MM.1S (cell line): ENCODE results near the gene LUZP1.

Experiments used
- DNase-seq: peaks from one replicate; pipeline ENCODE4 v3.0.0-alpha.2; 2015
- H2AFZ ChIP-seq: fragments of 300-600 bp; sonication (generic); 2 replicates; pipeline ENCODE4 v1.6.0; 2016; ENCODE audit warnings: antibody characterized with exemption, low read length
- H3F3A ChIP-seq: fragments of 300-600 bp; sonication (generic); 2 replicates; pipeline ENCODE4 v1.6.1; 2016; ENCODE audit warnings: mild to moderate bottlenecking, antibody characterized with exemption, low read length, moderate library complexity, mixed read lengths; ENCODE audit not compliant: insufficient read depth
- H3K27ac ChIP-seq: fragments of 300-600 bp; sonication (generic); 2 replicates; pipeline ENCODE4 v1.5.1; 2016; ENCODE audit warnings: mild to moderate bottlenecking, low read length
- H3K27me3 ChIP-seq: fragments of 300-600 bp; sonication (generic); replicated peaks from 2 replicates; pipeline ENCODE4 v1.6.0; 2016; ENCODE audit warnings: low read length; ENCODE audit not compliant: insufficient read depth
- H3K36me3 ChIP-seq: fragments of 300-600 bp; sonication (generic); replicated peaks from 2 replicates; pipeline ENCODE4 v1.6.1; 2016; ENCODE audit warnings: mild to moderate bottlenecking, low read length, mixed read lengths; ENCODE audit not compliant: insufficient read depth
- H3K4me1 ChIP-seq: fragments of 300-600 bp; sonication (generic); 2 replicates; pipeline ENCODE4 v1.6.1; 2016; ENCODE audit warnings: low read length, mixed read lengths
- H3K4me2 ChIP-seq: fragments of 300-600 bp; sonication (generic); 2 replicates; pipeline ENCODE4 v1.6.0; 2016; ENCODE audit warnings: low read depth, low read length
- H3K4me3 ChIP-seq: fragments of 300-600 bp; sonication (generic); 2 replicates; pipeline ENCODE4 v1.5.1; 2016; ENCODE audit warnings: low read length, mixed read lengths
- H3K79me2 ChIP-seq: fragments of 300-600 bp; sonication (generic); 2 replicates; pipeline ENCODE4 v1.6.1; 2016; ENCODE audit warnings: mixed run types, low read length, mixed read lengths
- H3K9ac ChIP-seq: fragments of 300-600 bp; sonication (generic); 2 replicates; pipeline ENCODE4 v1.6.1; 2016; ENCODE audit warnings: low read length, mixed read lengths
- H3K9me2 ChIP-seq: fragments of 300-600 bp; sonication (generic); replicated peaks from 2 replicates; pipeline ENCODE4 v1.6.1; 2016; ENCODE audit warnings: mild to moderate bottlenecking, low read length, mixed read lengths; ENCODE audit not compliant: insufficient read depth
- H3K9me3 ChIP-seq: fragments of 300-600 bp; sonication (generic); replicated peaks from 2 replicates; pipeline ENCODE4 v1.6.1; 2016; ENCODE audit warnings: mild to moderate bottlenecking, low read length, mixed read lengths; ENCODE audit not compliant: insufficient read depth
- H4K20me1 ChIP-seq: fragments of 300-600 bp; sonication (generic); 2 replicates; pipeline ENCODE4 v1.6.1; 2016; ENCODE audit warnings: mild to moderate bottlenecking, low read length, moderate library complexity, mixed read lengths; ENCODE audit not compliant: insufficient read depth
- CTCF ChIP-seq: fragments of 300-600 bp; sonication (generic); IDR thresholded peaks from 2 replicates; pipeline ENCODE4 v1.5.1; 2016; ENCODE audit warnings: antibody characterized with exemption, low read length, mixed read lengths
- EZH2 ChIP-seq: fragments of 300-600 bp; sonication (generic); optimal IDR thresholded peaks from 2 replicates; pipeline ENCODE3; 2017; ENCODE audit warnings: low read depth, mild to moderate bottlenecking, antibody characterized with exemption, low read length, mixed read lengths
- EZH2phosphoT487 ChIP-seq: fragments of 300-600 bp; sonication (generic); IDR thresholded peaks from 2 replicates; pipeline ENCODE4 v1.6.1; 2018; ENCODE audit warnings: antibody characterized with exemption, low read length

LUZP1 gene

GRCh38 chr1:23079025-23079424 lies 89.6 kb downstream of the LUZP1 start:
- Histone ChIP-seq H4K20me1 (no peaks in the 10 kb centered on the region), H3K79me2 (no peaks in the 10 kb centered on the region), H3K4me2 (no peak overlapping the region), H3K9me3 (no peaks in the 10 kb centered on the region), H3K4me1 (no peaks in the 10 kb centered on the region), H3K36me3 (peaks cover 6% of the 10 kb centered on the region; the same call in 1 of the 2 replicates), H3K27ac (no peak overlapping the region), H3F3A (no peaks in the 10 kb centered on the region), H3K9ac (no peak overlapping the region), H3K4me3 (no peak overlapping the region), H2AFZ (no peak overlapping the region), H3K9me2 (no peaks in the 10 kb centered on the region), H3K27me3 (no peaks in the 10 kb centered on the region)
- no peak for TF ChIP-seq CTCF
- no peak for TF ChIP-seq EZH2
- no peak for TF ChIP-seq EZH2phosphoT487
- no peak for DNase-seq

GRCh38 chr1:23074012-23074411 lies 94.6 kb downstream of the LUZP1 start:
- H3K4me3 ChIP-seq: no peak overlapping the region
- H3K27me3 ChIP-seq: no peaks in the 10 kb centered on the region
- no peaks in the 10 kb centered on the region for H3K9me3 ChIP-seq
- no peaks in the 10 kb centered on the region for H3F3A ChIP-seq
- H3K36me3 ChIP-seq: no peaks in the 10 kb centered on the region
- H3K9ac ChIP-seq: no peak overlapping the region
- no peak overlapping the region for H3K27ac ChIP-seq
- H4K20me1 ChIP-seq: no peaks in the 10 kb centered on the region
- H3K9me2 ChIP-seq: no peaks in the 10 kb centered on the region
- H3K79me2 ChIP-seq: no peaks in the 10 kb centered on the region
- no peak overlapping the region for H2AFZ ChIP-seq
- no peak for TF ChIP-seq CTCF
- TF ChIP-seq EZH2phosphoT487: no peak
- no peak for TF ChIP-seq EZH2
- no peaks in the 10 kb centered on the region for H3K4me1 ChIP-seq
- DNase-seq: no peak
- no peak overlapping the region for H3K4me2 ChIP-seq

DNA sequence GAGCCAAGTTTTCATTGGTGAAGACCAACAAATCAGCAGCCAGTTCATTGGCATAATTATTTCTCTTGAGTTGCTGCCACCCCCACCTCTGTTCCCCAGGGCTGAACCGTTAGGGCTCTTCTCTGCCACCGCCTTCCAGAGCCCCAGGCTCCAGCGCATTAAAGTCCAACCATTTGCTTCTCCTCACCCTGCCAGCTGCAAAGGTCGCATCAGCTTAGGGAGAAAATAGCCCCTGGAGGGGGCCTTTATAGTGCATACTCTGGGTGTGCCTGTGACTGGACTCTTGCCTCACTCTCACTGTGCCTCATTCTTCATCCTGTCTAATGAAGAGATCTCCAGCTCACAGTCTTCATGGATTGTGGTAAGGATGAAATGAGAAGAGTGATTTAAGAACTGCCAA lies 99.0 kb downstream of the LUZP1 start:
- Histone ChIP-seq H3K36me3 (no peaks in the 10 kb centered on the region), H3F3A (no peaks in the 10 kb centered on the region), H3K27ac (no peak overlapping the region), H3K9ac (no peak overlapping the region), H3K4me2 (no peak overlapping the region), H3K27me3 (no peaks in the 10 kb centered on the region), H3K9me2 (no peaks in the 10 kb centered on the region), H3K4me3 (no peak overlapping the region), H4K20me1 (no peaks in the 10 kb centered on the region), H3K9me3 (no peaks in the 10 kb centered on the region), H2AFZ (no peak overlapping the region), H3K4me1 (no peaks in the 10 kb centered on the region), H3K79me2 (no peaks in the 10 kb centered on the region)
- no peak for DNase-seq
- TF ChIP-seq CTCF: no peak
- TF ChIP-seq EZH2: no peak
- TF ChIP-seq EZH2phosphoT487: no peak
